A549 (cell line): Measurements from ENCODE around the gene TRIM41. TPM values are rescaled to one million over a fixed set of nuclear protein-coding genes. Genes with fewer than 3 reads are reported as not detected.

ENCODE experiments used
- ATAC-seq, 2 experiments: fragments of 200-7000 bp in 1 of 2; fragments of >200 bp in 1 of 2; cut with Nextera tagmentation in 1 of 2; cut with Tn5 transposase in 1 of 2; 3 replicates each; pipeline versions ENCODE4 v1.8.0 to v1.9.1; 2018 to 2020; ENCODE audit warnings: mild to moderate bottlenecking in 1 of 2, moderate library complexity in 1 of 2
- CTCF ChIA-PET: fragments of 300-600 bp; sonication (Branson Sonifier 250); formaldehyde crosslinking; extraction: SDS; loops from one replicate; lab custom pipeline; 2021; ENCODE audit warnings: antibody characterized with exemption, inconsistent platforms; lab: Yijun Ruan, JAX
- POLR2A ChIA-PET: fragments of 350-600 bp; formaldehyde crosslinking; extraction: SDS; loops from one replicate; lab custom pipeline; 2021; ENCODE audit warnings: antibody characterized with exemption, inconsistent platforms; lab: Yijun Ruan, JAX
- DNase-seq, 2 experiments: peaks; one replicate each; pipeline versions ENCODE4 v3.0.0 to v3.0.0-alpha.2; 2011 to 2016; ENCODE audit warnings: low read depth in 1 of 2, low spot score in 1 of 2
- FAIRE-seq: peaks from 2 replicates; lab custom pipeline; 2011; peaks lifted over from hg19 to GRCh38; lab: Jason Lieb, UNC
- H3K27ac ChIP-seq, 2 experiments: fragments of >200 bp; sonication (Bioruptor Twin); formaldehyde crosslinking; 3 replicates each; pipeline ENCODE4 v1.5.1; 2016 to 2017
- H3K4me1 ChIP-seq: fragments of >200 bp; sonication (Bioruptor Twin); formaldehyde crosslinking; 3 replicates; pipeline ENCODE4 v1.6.1; 2016
- H3K4me2 ChIP-seq: fragments of >200 bp; sonication (Bioruptor Twin); formaldehyde crosslinking; 3 replicates; pipeline ENCODE4 v1.6.1; 2016
- H3K4me3 ChIP-seq: fragments of >200 bp; sonication (Bioruptor Twin); formaldehyde crosslinking; 3 replicates; pipeline ENCODE4 v1.5.1; 2016
- H3K9me3 ChIP-seq: fragments of >200 bp; sonication (Bioruptor Twin); formaldehyde crosslinking; 3 replicates; pipeline ENCODE4 v1.6.1; 2016
- CBX8 ChIP-seq: fragments of 200-600 bp; sonication (generic); IDR thresholded peaks from 2 replicates; pipeline ENCODE4 v1.6.1; 2016
- CHD2 ChIP-seq: fragments of 150-350 bp; IDR thresholded peaks from 2 replicates; pipeline ENCODE4 v1.6.1; 2014; ENCODE audit warnings: low read length; ENCODE audit not compliant: partially characterized antibody
- EHF ChIP-seq: fragments of 250-450 bp; sonication (Bioruptor Pico); IDR thresholded peaks from 2 replicates; pipeline ENCODE4 v1.5.0; 2020; ENCODE audit warnings: mild to moderate bottlenecking
- EHMT2 ChIP-seq: fragments of 200-600 bp; sonication (generic); IDR thresholded peaks from 2 replicates; pipeline ENCODE4 v1.6.1; 2016; ENCODE audit warnings: antibody characterized with exemption, low read depth, mild to moderate bottlenecking, moderate library complexity
- FOSB ChIP-seq: fragments of 250-450 bp; sonication (Bioruptor Pico); IDR thresholded peaks from 2 replicates; pipeline ENCODE4 v1.5.0; 2020; ENCODE audit warnings: mild to moderate bottlenecking, moderate library complexity
- FOSL2 ChIP-seq, 2 experiments: fragments of 450-650 bp in 1 of 2; fragments of >200 bp in 1 of 2; sonication (Bioruptor Twin) in 1 of 2; formaldehyde crosslinking; IDR thresholded peaks; 2 replicates each; pipeline versions ENCODE4 v1.5.0 to v1.6.1; 2016 to 2020; ENCODE audit warnings: mild to moderate bottlenecking in 1 of 2, moderate library complexity in 1 of 2
- FOXS1 ChIP-seq: fragments of 250-450 bp; sonication (Bioruptor Pico); IDR thresholded peaks from 2 replicates; pipeline ENCODE4 v1.5.0; 2020; ENCODE audit warnings: mild to moderate bottlenecking, moderate library complexity
- HOXB5 ChIP-seq: fragments of 250-450 bp; sonication (Bioruptor Pico); IDR thresholded peaks from 2 replicates; pipeline ENCODE4 v1.5.0; 2020; ENCODE audit warnings: mild to moderate bottlenecking, moderate library complexity
- JUN ChIP-seq, 2 experiments: fragments of >200 bp; sonication (Bioruptor Twin); formaldehyde crosslinking; IDR thresholded peaks; 2 replicates in 1 of 2; 3 replicates in 1 of 2; pipeline ENCODE4 v1.6.1; 2016 to 2017
- JUNB ChIP-seq: fragments of >200 bp; sonication (Bioruptor Twin); formaldehyde crosslinking; IDR thresholded peaks from 2 replicates; pipeline ENCODE4 v1.6.1; 2016
- KDM5A ChIP-seq: fragments of 200-600 bp; sonication (generic); IDR thresholded peaks from 2 replicates; pipeline ENCODE4 v1.6.1; 2016; ENCODE audit warnings: antibody characterized with exemption, mild to moderate bottlenecking
- MAZ ChIP-seq: fragments of 150-350 bp; IDR thresholded peaks from 2 replicates; pipeline ENCODE4 v1.6.1; 2014; ENCODE audit warnings: antibody characterized with exemption, low read depth, low read length, borderline replicate concordance
- MYC ChIP-seq: IDR thresholded peaks from 2 replicates; pipeline ENCODE4 v1.6.1; 2012; ENCODE audit warnings: mild to moderate bottlenecking, inconsistent platforms, low read length, improper control_type of control experiment, borderline replicate concordance
- NPAS2 ChIP-seq: fragments of 250-450 bp; sonication (Bioruptor Pico); IDR thresholded peaks from 2 replicates; pipeline ENCODE4 v1.8.0; 2022; ENCODE audit warnings: mild to moderate bottlenecking, moderate library complexity, borderline replicate concordance
- NR3C1 ChIP-seq: fragments of >200 bp; sonication (Bioruptor Twin); formaldehyde crosslinking; IDR thresholded peaks from 3 replicates; pipeline ENCODE4 v1.6.1; 2017
- POLR2A ChIP-seq: IDR thresholded peaks from 2 replicates; pipeline ENCODE4 v1.6.1; 2012; ENCODE audit warnings: mild to moderate bottlenecking, low read length
- POLR2AphosphoS2 ChIP-seq: conservative IDR thresholded peaks from 2 replicates; pipeline ENCODE4 v1.6.1; 2012; ENCODE audit warnings: low read length, improper control_type of control experiment, inconsistent platforms
- RCOR1 ChIP-seq: fragments of 150-350 bp; IDR thresholded peaks from 2 replicates; pipeline ENCODE4 v1.6.1; 2014; ENCODE audit warnings: antibody characterized with exemption, low read length, low read depth
- RFX5 ChIP-seq: fragments of 450-650 bp; IDR thresholded peaks from 2 replicates; pipeline ENCODE4 v1.7.1; 2014; ENCODE audit warnings: antibody characterized with exemption, mild to moderate bottlenecking, moderate library complexity
- TFCP2L1 ChIP-seq: fragments of 250-450 bp; sonication (Bioruptor Pico); IDR thresholded peaks from 2 replicates; pipeline ENCODE4 v1.5.0; 2021; ENCODE audit warnings: mild to moderate bottlenecking
- TP53 ChIP-seq: fragments of 250-450 bp; sonication (Bioruptor Pico); IDR thresholded peaks from 2 replicates; pipeline ENCODE4 v1.5.0; 2021; ENCODE audit warnings: mild to moderate bottlenecking, moderate library complexity
- ZC3H11A ChIP-seq: fragments of 450-650 bp; IDR thresholded peaks from 2 replicates; pipeline ENCODE4 v1.6.1; 2014; ENCODE audit warnings: antibody characterized with exemption, mild to moderate bottlenecking
- ZFP36 ChIP-seq: fragments of 450-650 bp; IDR thresholded peaks from 2 replicates; pipeline ENCODE4 v1.6.1; 2014; ENCODE audit warnings: borderline replicate concordance; ENCODE audit not compliant: partially characterized antibody
- ZSCAN20 ChIP-seq: fragments of 250-450 bp; sonication (Bioruptor Pico); IDR thresholded peaks from 2 replicates; pipeline ENCODE4 v1.8.0; 2022; ENCODE audit warnings: mild to moderate bottlenecking, moderate library complexity
- WGBS: methylation state at CpG from one replicate; pipeline ENCODE4 v1.1.6; 2017; ENCODE audit errors: missing lambda C conversion rate; 5-methylcytosine and 5-hydroxymethylcytosine counted together
- polyA plus RNA-seq, 4 experiments: library from polyadenylated mRNA; depleted of rRNA in 3 of 4; stranded (reverse); fragments of >200 nt; fragmentation: RNase III in 1 of 4; extraction: RNeasy Plus Mini Kit Qiagen cat#74134 plus additional on column Dnase treatment in 1 of 4; gene quantifications; 2 replicates in 3 of 4; 3 replicates in 1 of 4; pipeline ENCODE4 v1.2.3, GENCODE V29; 2011 to 2017
- TF ChIP-seq, protein P1 (sequence below): IDR thresholded peaks from 2 replicates; pipeline ENCODE4 v1.6.1; 2012
- TF ChIP-seq, protein P2 (sequence below): fragments of >200 bp; sonication (Bioruptor Twin); formaldehyde crosslinking; IDR thresholded peaks from 2 replicates; pipeline ENCODE4 v1.6.1; 2016
- TF ChIP-seq, protein P3 (sequence below): fragments of 150-350 bp; IDR thresholded peaks from 2 replicates; pipeline ENCODE4 v1.6.1; 2014; ENCODE audit warnings: low read depth, mild to moderate bottlenecking, low read length
- TF ChIP-seq, protein P4 (sequence below): fragments of >200 bp; sonication (Bioruptor Twin); formaldehyde crosslinking; IDR thresholded peaks from 3 replicates; pipeline ENCODE4 v1.5.1; 2016
- TF ChIP-seq, protein P5 (sequence below): fragments of 200-600 bp; sonication (generic); IDR thresholded peaks from 2 replicates; pipeline ENCODE4 v1.6.1; 2016; ENCODE audit warnings: antibody characterized with exemption, mild to moderate bottlenecking, moderate library complexity
- TF ChIP-seq, protein P6 (sequence below): fragments of 250-450 bp; sonication (Bioruptor Pico); IDR thresholded peaks from 2 replicates; pipeline ENCODE4 v1.5.0; 2021; ENCODE audit warnings: mild to moderate bottlenecking, moderate library complexity, borderline replicate concordance

The TRIM41 gene
- polyA plus RNA-seq, 2 of the 4 experiments (the other 2 are of a cell fraction), result 22.7 to 32.5 TPM

DNA sequence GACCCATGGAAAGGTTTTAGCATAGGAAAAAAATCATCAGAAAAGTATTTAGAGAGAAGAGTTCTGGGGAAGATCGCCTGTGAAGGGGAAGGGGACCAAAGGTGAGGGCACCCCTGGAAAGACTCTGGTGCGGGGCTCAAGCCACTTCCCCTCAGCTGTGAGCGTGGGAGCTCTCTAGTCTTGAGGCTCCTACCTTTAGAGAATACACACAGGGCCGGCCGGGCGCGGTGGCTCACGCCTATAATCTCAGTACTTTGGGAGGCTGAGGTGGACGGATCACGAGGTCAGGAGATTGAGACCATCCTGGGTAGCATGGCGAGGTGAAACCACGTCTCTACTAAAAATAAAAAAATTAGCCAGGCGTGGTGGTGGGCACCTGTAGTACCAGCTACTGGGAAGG lies 6.9 kb downstream of the TRIM41 start:
- H3K4me2 ChIP-seq, result no peak overlapping the region
- no peaks in the 10 kb centered on the region for H3K9me3 ChIP-seq
- H3K4me3 ChIP-seq, result no peak overlapping the region
- 93% methylated on average over 13 of the region's 13 CpGs for WGBS
- ChIA-PET POLR2A (interaction anchor here (1.0 to 1.1 kb wide), 2 partner anchors 8 to 32 kb away, joined by 3 to 4 read pairs; no protein-coding TSS in a partner anchor), CTCF (interaction anchor here (0.8 kb wide), 1 partner anchor 46 kb away, joined by 3 read pairs; no protein-coding TSS in a partner anchor)
- TF ChIP-seq FOSL2 (IDR thresholded peaks at IDR 0.05) (no peak), FOSL2 (CRISPR knock-in tag; IDR thresholded peaks at IDR 0.05) (no peak), FOSB (no peak), RCOR1 (no peak), JUN (IDR thresholded peaks at IDR 0.05) (no peak), ZC3H11A (no peak), JUNB (no peak), CHD2 (no peak), ZFP36 (no peak), KDM5A (no peak), EHMT2 (no peak), HOXB5 (no peak), CBX8 (no peak), TP53 (CRISPR knock-in tag) (no peak), POLR2AphosphoS2 (no peak), FOXS1 (CRISPR knock-in tag) (no peak), ZSCAN20 (CRISPR knock-in tag) (no peak), TFCP2L1 (CRISPR knock-in tag) (no peak)
- TF ChIP-seq, protein P1, sequence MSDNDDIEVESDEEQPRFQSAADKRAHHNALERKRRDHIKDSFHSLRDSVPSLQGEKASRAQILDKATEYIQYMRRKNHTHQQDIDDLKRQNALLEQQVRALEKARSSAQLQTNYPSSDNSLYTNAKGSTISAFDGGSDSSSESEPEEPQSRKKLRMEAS, result no peak
- TF ChIP-seq, protein P2, sequence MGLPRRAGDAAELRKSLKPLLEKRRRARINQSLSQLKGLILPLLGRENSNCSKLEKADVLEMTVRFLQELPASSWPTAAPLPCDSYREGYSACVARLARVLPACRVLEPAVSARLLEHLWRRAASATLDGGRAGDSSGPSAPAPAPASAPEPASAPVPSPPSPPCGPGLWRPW, result no peak
- TF ChIP-seq, protein P3, sequence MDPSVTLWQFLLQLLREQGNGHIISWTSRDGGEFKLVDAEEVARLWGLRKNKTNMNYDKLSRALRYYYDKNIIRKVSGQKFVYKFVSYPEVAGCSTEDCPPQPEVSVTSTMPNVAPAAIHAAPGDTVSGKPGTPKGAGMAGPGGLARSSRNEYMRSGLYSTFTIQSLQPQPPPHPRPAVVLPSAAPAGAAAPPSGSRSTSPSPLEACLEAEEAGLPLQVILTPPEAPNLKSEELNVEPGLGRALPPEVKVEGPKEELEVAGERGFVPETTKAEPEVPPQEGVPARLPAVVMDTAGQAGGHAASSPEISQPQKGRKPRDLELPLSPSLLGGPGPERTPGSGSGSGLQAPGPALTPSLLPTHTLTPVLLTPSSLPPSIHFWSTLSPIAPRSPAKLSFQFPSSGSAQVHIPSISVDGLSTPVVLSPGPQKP, result no peak
- FAIRE-seq, result no peak
- DNase-seq, result no peak
- no peak for ATAC-seq
- H3K4me1 ChIP-seq, result peaks cover 2% of the 10 kb centered on the region; the same call in 2 of the 3 replicates
- no peak overlapping the region for H3K27ac ChIP-seq

DNA sequence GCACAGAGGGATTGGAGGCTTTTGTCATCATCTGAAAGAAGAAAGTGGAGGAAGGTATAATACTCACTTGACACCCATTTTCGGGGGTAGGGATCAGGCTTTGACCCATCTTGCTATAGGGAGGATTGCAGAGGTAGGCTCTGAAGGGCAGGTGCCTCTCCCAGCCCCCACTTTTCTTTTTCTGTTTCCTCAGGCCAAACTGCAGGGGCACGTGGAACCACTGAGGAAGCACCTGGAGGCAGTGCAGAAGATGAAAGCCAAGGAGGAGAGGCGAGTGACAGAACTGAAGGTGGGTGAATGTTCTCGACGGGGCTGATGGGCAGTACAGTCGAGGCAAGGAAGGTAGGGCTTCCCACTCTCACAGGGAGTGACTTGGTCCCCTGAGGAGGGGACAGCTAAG lies 7.5 kb downstream of the TRIM41 start:
- Histone ChIP-seq H3K4me3 (no peak overlapping the region), H3K9me3 (no peaks in the 10 kb centered on the region), H3K4me2 (no peak overlapping the region), H3K27ac (no peak overlapping the region), H3K4me1 (no peaks in the 10 kb centered on the region; the same call in 2 of the 3 replicates)
- ATAC-seq, result no peak
- no peak for DNase-seq
- ChIA-PET CTCF (no interaction called here), POLR2A (interaction anchor here (1.1 kb wide), 1 partner anchor 31 kb away, joined by 4 read pairs; no protein-coding TSS in a partner anchor)
- FAIRE-seq, result no peak
- 89% methylated on average over 6 of the region's 6 CpGs for WGBS
- TF ChIP-seq TFCP2L1 (CRISPR knock-in tag) (no peak), RFX5 (no peak), MAZ (no peak), FOSL2 (IDR thresholded peaks at IDR 0.05) (no peak), FOSL2 (CRISPR knock-in tag; IDR thresholded peaks at IDR 0.05) (no peak), POLR2A (no peak), EHF (no peak), MYC (no peak), ZSCAN20 (CRISPR knock-in tag) (no peak), NR3C1 (no peak), NPAS2 (no peak)
- TF ChIP-seq, protein P2, result no peak
- TF ChIP-seq, protein P4, sequence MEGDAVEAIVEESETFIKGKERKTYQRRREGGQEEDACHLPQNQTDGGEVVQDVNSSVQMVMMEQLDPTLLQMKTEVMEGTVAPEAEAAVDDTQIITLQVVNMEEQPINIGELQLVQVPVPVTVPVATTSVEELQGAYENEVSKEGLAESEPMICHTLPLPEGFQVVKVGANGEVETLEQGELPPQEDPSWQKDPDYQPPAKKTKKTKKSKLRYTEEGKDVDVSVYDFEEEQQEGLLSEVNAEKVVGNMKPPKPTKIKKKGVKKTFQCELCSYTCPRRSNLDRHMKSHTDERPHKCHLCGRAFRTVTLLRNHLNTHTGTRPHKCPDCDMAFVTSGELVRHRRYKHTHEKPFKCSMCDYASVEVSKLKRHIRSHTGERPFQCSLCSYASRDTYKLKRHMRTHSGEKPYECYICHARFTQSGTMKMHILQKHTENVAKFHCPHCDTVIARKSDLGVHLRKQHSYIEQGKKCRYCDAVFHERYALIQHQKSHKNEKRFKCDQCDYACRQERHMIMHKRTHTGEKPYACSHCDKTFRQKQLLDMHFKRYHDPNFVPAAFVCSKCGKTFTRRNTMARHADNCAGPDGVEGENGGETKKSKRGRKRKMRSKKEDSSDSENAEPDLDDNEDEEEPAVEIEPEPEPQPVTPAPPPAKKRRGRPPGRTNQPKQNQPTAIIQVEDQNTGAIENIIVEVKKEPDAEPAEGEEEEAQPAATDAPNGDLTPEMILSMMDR, result no peak
- TF ChIP-seq, protein P5, sequence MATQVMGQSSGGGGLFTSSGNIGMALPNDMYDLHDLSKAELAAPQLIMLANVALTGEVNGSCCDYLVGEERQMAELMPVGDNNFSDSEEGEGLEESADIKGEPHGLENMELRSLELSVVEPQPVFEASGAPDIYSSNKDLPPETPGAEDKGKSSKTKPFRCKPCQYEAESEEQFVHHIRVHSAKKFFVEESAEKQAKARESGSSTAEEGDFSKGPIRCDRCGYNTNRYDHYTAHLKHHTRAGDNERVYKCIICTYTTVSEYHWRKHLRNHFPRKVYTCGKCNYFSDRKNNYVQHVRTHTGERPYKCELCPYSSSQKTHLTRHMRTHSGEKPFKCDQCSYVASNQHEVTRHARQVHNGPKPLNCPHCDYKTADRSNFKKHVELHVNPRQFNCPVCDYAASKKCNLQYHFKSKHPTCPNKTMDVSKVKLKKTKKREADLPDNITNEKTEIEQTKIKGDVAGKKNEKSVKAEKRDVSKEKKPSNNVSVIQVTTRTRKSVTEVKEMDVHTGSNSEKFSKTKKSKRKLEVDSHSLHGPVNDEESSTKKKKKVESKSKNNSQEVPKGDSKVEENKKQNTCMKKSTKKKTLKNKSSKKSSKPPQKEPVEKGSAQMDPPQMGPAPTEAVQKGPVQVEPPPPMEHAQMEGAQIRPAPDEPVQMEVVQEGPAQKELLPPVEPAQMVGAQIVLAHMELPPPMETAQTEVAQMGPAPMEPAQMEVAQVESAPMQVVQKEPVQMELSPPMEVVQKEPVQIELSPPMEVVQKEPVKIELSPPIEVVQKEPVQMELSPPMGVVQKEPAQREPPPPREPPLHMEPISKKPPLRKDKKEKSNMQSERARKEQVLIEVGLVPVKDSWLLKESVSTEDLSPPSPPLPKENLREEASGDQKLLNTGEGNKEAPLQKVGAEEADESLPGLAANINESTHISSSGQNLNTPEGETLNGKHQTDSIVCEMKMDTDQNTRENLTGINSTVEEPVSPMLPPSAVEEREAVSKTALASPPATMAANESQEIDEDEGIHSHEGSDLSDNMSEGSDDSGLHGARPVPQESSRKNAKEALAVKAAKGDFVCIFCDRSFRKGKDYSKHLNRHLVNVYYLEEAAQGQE, result no peak
- TF ChIP-seq, protein P6, sequence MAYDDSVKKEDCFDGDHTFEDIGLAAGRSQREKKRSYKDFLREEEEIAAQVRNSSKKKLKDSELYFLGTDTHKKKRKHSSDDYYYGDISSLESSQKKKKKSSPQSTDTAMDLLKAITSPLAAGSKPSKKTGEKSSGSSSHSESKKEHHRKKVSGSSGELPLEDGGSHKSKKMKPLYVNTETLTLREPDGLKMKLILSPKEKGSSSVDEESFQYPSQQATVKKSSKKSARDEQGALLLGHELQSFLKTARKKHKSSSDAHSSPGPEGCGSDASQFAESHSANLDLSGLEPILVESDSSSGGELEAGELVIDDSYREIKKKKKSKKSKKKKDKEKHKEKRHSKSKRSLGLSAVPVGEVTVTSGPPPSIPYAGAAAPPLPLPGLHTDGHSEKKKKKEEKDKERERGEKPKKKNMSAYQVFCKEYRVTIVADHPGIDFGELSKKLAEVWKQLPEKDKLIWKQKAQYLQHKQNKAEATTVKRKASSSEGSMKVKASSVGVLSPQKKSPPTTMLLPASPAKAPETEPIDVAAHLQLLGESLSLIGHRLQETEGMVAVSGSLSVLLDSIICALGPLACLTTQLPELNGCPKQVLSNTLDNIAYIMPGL (CRISPR knock-in tag), result no peak
